ENCODE measurements around the gene MTMR10.

GRCh38 chr15:30958219-30958618 lies 33.2 kb downstream of the MTMR10 start:
- TF ChIP-seq CTCF (IDR thresholded peaks at IDR 0.05) (no peak), POLR2A (IDR thresholded peaks at IDR 0.05) (no peak), EP300 (IDR thresholded peaks at IDR 0.05) (no peak)

Data from sigmoid colon (tissue), 4 donors.